Spleen (tissue), 7 donors: ENCODE results near the gene TRPM8.

Source experiments
- CTCF ChIP-seq, 11 experiments: fragments of 200-600 bp in 7 of 11; fragments of 450-650 bp in 4 of 11; sonication (generic) in 4 of 11; IDR thresholded peaks in 8 of 11; conservative IDR thresholded peaks in 3 of 11; 1 replicate in 7 of 11; 2 replicates in 4 of 11; pipeline versions ENCODE4 v1.4.0 to v1.8.0; 2016 to 2021; ENCODE audit warnings: antibody characterized with exemption in 11 of 11, inconsistent platforms in 4 of 11, mild to moderate bottlenecking in 1 of 11
- POLR2A ChIP-seq, 3 donors: fragments of 450-650 bp; IDR thresholded peaks; one replicate each; pipeline ENCODE4 v1.5.1; 2017; ENCODE audit warnings: antibody characterized with exemption in 3 of 3, mild to moderate bottlenecking in 1 of 3
- POLR2AphosphoS5 ChIP-seq, 3 donors: sonication (generic); formaldehyde crosslinking; IDR thresholded peaks; one replicate each; pipeline ENCODE4 v1.5.1; 2017; ENCODE audit warnings: antibody characterized with exemption in 3 of 3
- donor health status: DM: no; HTN: no; CAD: no; lungs with moderate emphysema.
- donor health status: DM: no; HTN: no; CAD: no.
- donor health status: DM: no; HTN: no; CAD: no.

- TF ChIP-seq POLR2A (IDR thresholded peaks at IDR 0.05) (no peak), POLR2AphosphoS5 (IDR thresholded peaks at IDR 0.05) (no peak), CTCF (IDR thresholded peaks at IDR 0.05 in 8 of 11, conservative IDR thresholded peaks at IDR 0.05 in 3 of 11) (no peak)
Measured at GRCh38 chr2:233925402-233925801, 8.2 kb downstream of the TRPM8 start.
